ENCODE data around the gene TTBK2.

TTBK2 gene

GRCh38 chr15:42800731-42801474 is 119.7 kb downstream of the TTBK2 start:
- Histone ChIP-seq H3K27ac (no peak overlapping the region), H3K4me1 (ENCODE audit: control insufficient read depth in 1 of 2, insufficient read depth in 1 of 2, low read depth in 1 of 2, low read length in 1 of 2) (no peaks in the 10 kb centered on the region), H3K36me3 (peaks cover 28% of the 10 kb centered on the region), H3K4me3 (ENCODE audit: low read depth in 1 of 2, low read length in 1 of 2) (no peak overlapping the region), H3K9me3 (no peaks in the 10 kb centered on the region), H3K27me3 (no peaks in the 10 kb centered on the region)
- no peak for TF ChIP-seq CTCF (IDR thresholded peaks at IDR 0.05)

GRCh38 chr15:42798802-42799201 is 121.8 kb downstream of the TTBK2 start:
- Histone ChIP-seq H3K27ac (no peak overlapping the region), H3K27me3 (no peaks in the 10 kb centered on the region), H3K4me3 (ENCODE audit: low read depth in 1 of 2, low read length in 1 of 2) (no peak overlapping the region), H3K9me3 (no peaks in the 10 kb centered on the region), H3K36me3 (peaks cover 28% of the 10 kb centered on the region), H3K4me1 (ENCODE audit: control insufficient read depth in 1 of 2, insufficient read depth in 1 of 2, low read depth in 1 of 2, low read length in 1 of 2) (no peaks in the 10 kb centered on the region)
- TF ChIP-seq CTCF (IDR thresholded peaks at IDR 0.05): no peak

GRCh38 chr15:42796955-42797782 is 123.4 kb downstream of the TTBK2 start:
- no peaks in the 10 kb centered on the region for H3K27me3 ChIP-seq
- H3K4me1 ChIP-seq (ENCODE audit: control insufficient read depth in 1 of 2, insufficient read depth in 1 of 2, low read depth in 1 of 2, low read length in 1 of 2): no peaks in the 10 kb centered on the region
- H3K27ac ChIP-seq: no peak overlapping the region
- H3K9me3 ChIP-seq: no peaks in the 10 kb centered on the region
- H3K36me3 ChIP-seq: peaks cover 21% of the 10 kb centered on the region
- no peak for TF ChIP-seq CTCF (IDR thresholded peaks at IDR 0.05)
- no peak overlapping the region for H3K4me3 ChIP-seq (ENCODE audit: low read depth in 1 of 2, low read length in 1 of 2)

GRCh38 chr15:42788725-42789124 is 131.9 kb downstream of the TTBK2 start:
- no peaks in the 10 kb centered on the region for H3K4me1 ChIP-seq (ENCODE audit: control insufficient read depth in 1 of 2, insufficient read depth in 1 of 2, low read depth in 1 of 2, low read length in 1 of 2)
- no peak overlapping the region for H3K4me3 ChIP-seq (ENCODE audit: low read depth in 1 of 2, low read length in 1 of 2)
- no peak for TF ChIP-seq CTCF (IDR thresholded peaks at IDR 0.05)
- no peaks in the 10 kb centered on the region for H3K27me3 ChIP-seq
- H3K9me3 ChIP-seq: no peaks in the 10 kb centered on the region
- peaks cover 6% of the 10 kb centered on the region for H3K36me3 ChIP-seq
- H3K27ac ChIP-seq: no peak overlapping the region

GRCh38 chr15:42786978-42787377 is 133.6 kb downstream of the TTBK2 start:
- H3K27ac ChIP-seq: no peak overlapping the region
- no peak for TF ChIP-seq CTCF (IDR thresholded peaks at IDR 0.05)

More at GRCh38 chr15:42786978-42787377, 133.6 kb downstream of the TTBK2 start:
- peaks cover 13% of the 10 kb centered on the region for H3K36me3 ChIP-seq
- no peaks in the 10 kb centered on the region for H3K27me3 ChIP-seq
- H3K4me1 ChIP-seq (ENCODE audit: control insufficient read depth in 1 of 2, insufficient read depth in 1 of 2, low read depth in 1 of 2, low read length in 1 of 2): no peaks in the 10 kb centered on the region
- no peaks in the 10 kb centered on the region for H3K9me3 ChIP-seq
- no peak overlapping the region for H3K4me3 ChIP-seq (ENCODE audit: low read depth in 1 of 2, low read length in 1 of 2)
